Measurements from ENCODE around the gene INSC. TPM values are rescaled to one million over a fixed set of nuclear protein-coding genes. Genes with fewer than 3 reads are reported as not detected.

INSC gene
- total and polyA plus RNA-seq, 2 of the 8 experiments (the other 6 are each of a cell fraction or from before 2014, with no cell fraction given): 0.58 to 0.59 TPM

- Histone ChIP-seq H4K5ac (ENCODE audit: insufficient read length, low read depth, low read length) (no peak overlapping the region), H3K9me3 (ENCODE audit: insufficient read depth in 2 of 2, low read depth in 1 of 2, low read length in 1 of 2) (no peaks in the 10 kb centered on the region), H3K4me1 (replicated peaks in 1 of 4; ENCODE audit: control insufficient read depth in 3 of 4, insufficient read depth in 4 of 4, low read length in 3 of 4) (peaks cover 0 to 4% (median 3%) of the 10 kb centered on the region in 4 experiments; a peak in 4 of 7 replicates), H2BK20ac (ENCODE audit: low read length) (no peak overlapping the region), H3K36me3 (ENCODE audit: control insufficient read depth in 2 of 4, insufficient read depth in 4 of 4, low read length in 3 of 4) (no peaks in the 10 kb centered on the region), H3K27ac (ENCODE audit: low read depth, low read length) (no peak overlapping the region), H3K23ac (ENCODE audit: insufficient read length) (no peak overlapping the region), H3K56ac (replicated peaks; ENCODE audit: insufficient read length, low read depth, low read length) (no peak overlapping the region), H3K27me3 (replicated peaks in 1 of 4; ENCODE audit: control insufficient read depth in 3 of 4, extremely low read depth in 1 of 4, insufficient read depth in 3 of 4, low read length in 3 of 4) (no peaks in the 10 kb centered on the region), H3K4me2 (ENCODE audit: insufficient read depth in 1 of 2, low read depth in 2 of 2, low read length in 2 of 2) (no peak overlapping the region), H4K8ac (ENCODE audit: extremely low read depth, insufficient read depth, low read length) (no peak overlapping the region), H3K79me2 (ENCODE audit: control insufficient read depth in 1 of 2, insufficient read depth in 2 of 2, low read length in 2 of 2) (no peaks in the 10 kb centered on the region), H4K91ac (replicated peaks; ENCODE audit: insufficient read length, low read length) (no peak overlapping the region), H4K20me1 (replicated peaks in 1 of 2; ENCODE audit: control insufficient read depth in 1 of 2, insufficient read depth in 2 of 2, low read length in 2 of 2) (no peaks in the 10 kb centered on the region), H2BK120ac (replicated peaks; ENCODE audit: low read depth, low read length) (no peak overlapping the region), H2BK12ac (ENCODE audit: low read depth, low read length) (no peak overlapping the region), H3K4ac (replicated peaks; ENCODE audit: insufficient read length, low read depth, low read length) (no peak overlapping the region), H3K18ac (ENCODE audit: extremely low read depth, low read length) (no peak overlapping the region), H2AFZ (ENCODE audit: low read length) (no peak overlapping the region), H2BK5ac (ENCODE audit: low read depth, low read length) (no peak overlapping the region), H2BK15ac (ENCODE audit: low read length) (no peak overlapping the region), H3K9ac (replicated peaks in 1 of 4; ENCODE audit: extremely low read depth in 1 of 4, low read depth in 3 of 4, low read length in 3 of 4) (no peak overlapping the region), H3K23me2 (ENCODE audit: low read depth, low read length) (no peaks in the 10 kb centered on the region), H3K14ac (ENCODE audit: insufficient read length) (no peak overlapping the region), H2AK5ac (ENCODE audit: low read depth, low read length) (no peak overlapping the region), H3K79me1 (ENCODE audit: low read depth, low read length) (no peaks in the 10 kb centered on the region), H3K4me3 (ENCODE audit: extremely low read depth in 1 of 4, insufficient read depth in 2 of 4, low read depth in 3 of 4, low read length in 4 of 4) (no peak overlapping the region)
- DNase-seq (ENCODE audit: low read depth in 1 of 2, low spot score in 2 of 2) (no peak), FAIRE-seq (no peak)
- CTCF ChIA-PET (ENCODE audit: partially characterized antibody): interaction anchor here (0.6 kb wide), 1 partner anchor 354 kb away, joined by 3 read pairs; no protein-coding TSS in a partner anchor
- POLR2A ChIA-PET (ENCODE audit: partially characterized antibody): no interaction called here
- TF ChIP-seq TCF12 (IDR thresholded peaks at IDR 0.05; ENCODE audit: low read depth, low read length) (no peak), RBBP5 (IDR thresholded peaks at IDR 0.05; ENCODE audit: borderline replicate concordance, low read depth, low read length) (no peak), RNF2 (IDR thresholded peaks at IDR 0.05; ENCODE audit: borderline replicate concordance, low read depth, low read length, missing control alignments, poor library complexity, severe bottlenecking) (no peak), EGR1 (IDR thresholded peaks at IDR 0.05; ENCODE audit: borderline replicate concordance, low read depth, low read length) (no peak), NANOG (IDR thresholded peaks at IDR 0.05; ENCODE audit: insufficient read depth, low read depth, low read length, poor library complexity, severe bottlenecking) (no peak)
- WGBS, 2 experiments (ENCODE audit: extremely low coverage in 1 of 2, insufficient coverage in 1 of 2, insufficient read length in 1 of 2, insufficient replicate concordance in 2 of 2, low coverage in 1 of 2, low lambda C conversion rate in 2 of 2, missing lambda C conversion rate in 1 of 2): 33% methylated on average over 1 of the region's 1 CpG; no CpG with 5 or more reads in 1 of the 2 experiments
These were observed 181.0 kb downstream of the INSC start for GRCh38 chr11:15295695-15296094.
